Measurements from ENCODE around the gene IP6K3. TPM values are rescaled to one million over a fixed set of nuclear protein-coding genes. Genes with fewer than 3 reads are reported as not detected.

IP6K3 gene
- total RNA-seq, 1 donor from 2014 or later = 2.9 TPM

GRCh38 chr6:33781131-33781975, 34.6 kb upstream of the IP6K3 start:
- Histone ChIP-seq H4K20me1 (ENCODE audit: low read depth) (peaks cover 79% of the 10 kb centered on the region), H2AFZ (replicated peaks) (no peak overlapping the region), H3K79me2 (ENCODE audit: low read depth) (peaks cover 23% of the 10 kb centered on the region), H3K4me1 (peaks cover 45% of the 10 kb centered on the region), H3K4me3 (no peak overlapping the region), H3F3A (ENCODE audit: low read depth) (peaks cover 47% of the 10 kb centered on the region), H3K9me3 (ENCODE audit: low read depth) (no peaks in the 10 kb centered on the region), H3K36me3 (no peaks in the 10 kb centered on the region), H3K27me3 (no peaks in the 10 kb centered on the region), H3K27ac (peak overlapping the region; percentile 7), H3K9ac (no peak overlapping the region), H3K4me2 (peak overlapping the region; percentile 48)
- Mint-ChIP-seq H3K27ac (peak overlapping the region; percentile 93), H3K4me3 (peak overlapping the region; percentile 71), H3K4me1 (peaks cover 87% of the 10 kb centered on the region), H3K36me3 (peaks cover 51% of the 10 kb centered on the region), H3K9me3 (no peaks in the 10 kb centered on the region), H3K27me3 (ENCODE audit: insufficient read depth, low read depth) (peaks cover 8% of the 10 kb centered on the region)
- DNase-seq (ENCODE audit: low spot score) = peak; percentile 84
- TF ChIP-seq EZH2 (IDR thresholded peaks at IDR 0.05) = no peak
- no peak for TF ChIP-seq EZH2phosphoT487 (IDR thresholded peaks at IDR 0.05)
- TF ChIP-seq, protein P1, sequence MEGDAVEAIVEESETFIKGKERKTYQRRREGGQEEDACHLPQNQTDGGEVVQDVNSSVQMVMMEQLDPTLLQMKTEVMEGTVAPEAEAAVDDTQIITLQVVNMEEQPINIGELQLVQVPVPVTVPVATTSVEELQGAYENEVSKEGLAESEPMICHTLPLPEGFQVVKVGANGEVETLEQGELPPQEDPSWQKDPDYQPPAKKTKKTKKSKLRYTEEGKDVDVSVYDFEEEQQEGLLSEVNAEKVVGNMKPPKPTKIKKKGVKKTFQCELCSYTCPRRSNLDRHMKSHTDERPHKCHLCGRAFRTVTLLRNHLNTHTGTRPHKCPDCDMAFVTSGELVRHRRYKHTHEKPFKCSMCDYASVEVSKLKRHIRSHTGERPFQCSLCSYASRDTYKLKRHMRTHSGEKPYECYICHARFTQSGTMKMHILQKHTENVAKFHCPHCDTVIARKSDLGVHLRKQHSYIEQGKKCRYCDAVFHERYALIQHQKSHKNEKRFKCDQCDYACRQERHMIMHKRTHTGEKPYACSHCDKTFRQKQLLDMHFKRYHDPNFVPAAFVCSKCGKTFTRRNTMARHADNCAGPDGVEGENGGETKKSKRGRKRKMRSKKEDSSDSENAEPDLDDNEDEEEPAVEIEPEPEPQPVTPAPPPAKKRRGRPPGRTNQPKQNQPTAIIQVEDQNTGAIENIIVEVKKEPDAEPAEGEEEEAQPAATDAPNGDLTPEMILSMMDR (IDR thresholded peaks at IDR 0.05) = no peak

- H4K20me1 ChIP-seq (ENCODE audit: low read depth) = peaks cover 64% of the 10 kb centered on the region
- peaks cover 45% of the 10 kb centered on the region for H3K4me1 ChIP-seq
- H3K4me2 ChIP-seq = no peak overlapping the region
- no peak overlapping the region for H3K9ac ChIP-seq
- no peak overlapping the region for H2AFZ ChIP-seq (replicated peaks)
- H3K79me2 ChIP-seq (ENCODE audit: low read depth) = peaks cover 8% of the 10 kb centered on the region
- H3K27ac ChIP-seq = no peak overlapping the region
- Mint-ChIP-seq H3K36me3 (peaks cover 58% of the 10 kb centered on the region), H3K27ac (no peak overlapping the region), H3K9me3 (no peaks in the 10 kb centered on the region), H3K4me3 (peak overlapping the region; percentile 48), H3K4me1 (peaks cover 75% of the 10 kb centered on the region), H3K27me3 (ENCODE audit: insufficient read depth, low read depth) (peaks cover 7% of the 10 kb centered on the region)
- DNase-seq (ENCODE audit: low spot score) = no peak
- H3F3A ChIP-seq (ENCODE audit: low read depth) = peaks cover 47% of the 10 kb centered on the region
- no peak overlapping the region for H3K4me3 ChIP-seq
- H3K36me3 ChIP-seq = no peaks in the 10 kb centered on the region
- TF ChIP-seq EZH2 (IDR thresholded peaks at IDR 0.05) = no peak
- TF ChIP-seq, protein P1 (IDR thresholded peaks at IDR 0.05) = no peak
- TF ChIP-seq EZH2phosphoT487 (IDR thresholded peaks at IDR 0.05) = no peak
- H3K27me3 ChIP-seq = no peaks in the 10 kb centered on the region
- H3K9me3 ChIP-seq (ENCODE audit: low read depth) = no peaks in the 10 kb centered on the region
Measured at GRCh38 chr6:33779895-33780294, 33.2 kb upstream of the IP6K3 start.

DNA sequence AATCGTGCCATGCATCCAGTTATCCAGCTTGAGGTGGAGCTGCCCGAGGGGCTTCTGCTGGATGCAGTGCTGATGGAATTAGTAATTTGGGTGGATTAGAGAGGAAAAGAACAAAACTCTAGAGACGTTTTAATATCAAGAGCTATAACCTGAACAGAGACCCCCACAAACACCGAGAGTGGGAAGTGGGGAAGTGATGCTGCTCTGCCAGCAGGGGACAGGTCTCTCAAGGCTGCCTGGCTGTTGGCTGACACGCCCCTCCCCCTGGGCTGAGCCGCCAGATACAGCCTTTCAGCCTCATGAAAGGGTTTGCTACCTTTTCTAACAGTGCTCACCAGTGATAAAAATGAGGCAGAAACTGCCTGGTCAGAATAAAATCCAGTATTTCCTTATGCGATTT, 32.6 kb upstream of the IP6K3 start:
- H3K4me2 ChIP-seq = peak overlapping the region; percentile 38
- no peaks in the 10 kb centered on the region for H3K27me3 ChIP-seq
- Mint-ChIP-seq H3K4me1 (peaks cover 70% of the 10 kb centered on the region), H3K36me3 (peaks cover 56% of the 10 kb centered on the region), H3K27ac (peak overlapping the region; percentile 33), H3K9me3 (no peaks in the 10 kb centered on the region), H3K27me3 (ENCODE audit: insufficient read depth, low read depth) (peaks cover 7% of the 10 kb centered on the region), H3K4me3 (peak overlapping the region; percentile 46)
- TF ChIP-seq EZH2phosphoT487 (IDR thresholded peaks at IDR 0.05) (no peak), EZH2 (IDR thresholded peaks at IDR 0.05) (no peak)
- TF ChIP-seq, protein P1 (IDR thresholded peaks at IDR 0.05) = peak; percentile 57
- peaks cover 45% of the 10 kb centered on the region for H3K4me1 ChIP-seq
- H4K20me1 ChIP-seq (ENCODE audit: low read depth) = peaks cover 58% of the 10 kb centered on the region
- peaks cover 47% of the 10 kb centered on the region for H3F3A ChIP-seq (ENCODE audit: low read depth)
- no peak overlapping the region for H3K4me3 ChIP-seq
- H3K27ac ChIP-seq = no peak overlapping the region
- no peaks in the 10 kb centered on the region for H3K9me3 ChIP-seq (ENCODE audit: low read depth)
- peaks cover 5% of the 10 kb centered on the region for H3K79me2 ChIP-seq (ENCODE audit: low read depth)
- no peak overlapping the region for H3K9ac ChIP-seq
- H3K36me3 ChIP-seq = no peaks in the 10 kb centered on the region
- peak; percentile 77 for DNase-seq (ENCODE audit: low spot score)
- H2AFZ ChIP-seq (replicated peaks) = no peak overlapping the region

Data from neural progenitor cell (in vitro differentiated cells).